Liver (tissue), 9 donors: ENCODE measurements around the gene WSCD1. TPM values are rescaled to one million over a fixed set of nuclear protein-coding genes. Genes with fewer than 3 reads are reported as not detected.

ENCODE experiments used
- DNase-seq: peaks from one replicate; pipeline ENCODE4 v3.0.0-alpha.2; 2017; ENCODE audit warnings: low spot score
- H3K27ac ChIP-seq, 2 donors: one replicate each; pipeline ENCODE4 v1.7.0; 2013; ENCODE audit warnings: inconsistent platforms in 2 of 2, low read length in 2 of 2, control low read depth in 1 of 2, low read depth in 1 of 2, mild to moderate bottlenecking in 1 of 2
- H3K27me3 ChIP-seq, 4 donors: one replicate each; pipeline versions ENCODE4 v1.6.1 to v1.7.0; 2013; ENCODE audit warnings: low read length in 3 of 4, inconsistent platforms in 1 of 4, mild to moderate bottlenecking in 1 of 4, moderate library complexity in 1 of 4; ENCODE audit not compliant: control insufficient read depth in 4 of 4, insufficient read depth in 4 of 4
- H3K36me3 ChIP-seq, 4 donors: one replicate each; pipeline versions ENCODE4 v1.6.1 to v1.7.0; 2013; ENCODE audit warnings: low read length in 3 of 4, mild to moderate bottlenecking in 3 of 4, low read depth in 1 of 4, moderate library complexity in 1 of 4; ENCODE audit not compliant: control insufficient read depth in 4 of 4, insufficient read depth in 3 of 4
- H3K4me1 ChIP-seq, 4 donors: one replicate each; pipeline versions ENCODE4 v1.6.1 to v1.7.0; 2013; ENCODE audit warnings: low read length in 3 of 4, mild to moderate bottlenecking in 3 of 4, moderate library complexity in 1 of 4; ENCODE audit not compliant: control insufficient read depth in 4 of 4, insufficient read depth in 4 of 4
- H3K4me3 ChIP-seq, 3 donors: one replicate each; pipeline versions ENCODE4 v1.6.1 to v1.7.0; 2013; ENCODE audit warnings: low read length in 3 of 3, control low read depth in 1 of 3, low read depth in 1 of 3, mild to moderate bottlenecking in 1 of 3
- H3K9ac ChIP-seq, 2 donors: one replicate each; pipeline ENCODE4 v1.7.0; 2013; ENCODE audit warnings: low read length in 2 of 2, mild to moderate bottlenecking in 2 of 2, moderate library complexity in 2 of 2, control low read depth in 1 of 2, low read depth in 1 of 2
- H3K9me3 ChIP-seq, 4 donors: one replicate each; pipeline versions ENCODE4 v1.6.1 to v1.7.0; 2013; ENCODE audit warnings: low read length in 3 of 4; ENCODE audit not compliant: control insufficient read depth in 4 of 4
- ATF3 ChIP-seq: IDR thresholded peaks from 2 replicates; pipeline ENCODE4 v1.6.1; 2016; ENCODE audit warnings: antibody characterized with exemption
- CTCF ChIP-seq: fragments of 150-350 bp; IDR thresholded peaks from 2 replicates; pipeline ENCODE4 v1.5.1; 2017; ENCODE audit warnings: improper control_type of control experiment, low read depth, low read length; ENCODE audit not compliant: missing input control
- EGR1 ChIP-seq, 2 donors: IDR thresholded peaks; 2 replicates each; pipeline ENCODE4 v1.6.1; 2016 to 2018; ENCODE audit warnings: antibody characterized with exemption in 2 of 2, low read depth in 2 of 2
- FOXA1 ChIP-seq: IDR thresholded peaks from 2 replicates; pipeline ENCODE4 v1.6.1; 2016; ENCODE audit warnings: antibody characterized with exemption
- FOXA2 ChIP-seq: IDR thresholded peaks from 2 replicates; pipeline ENCODE4 v1.6.1; 2016; ENCODE audit warnings: antibody characterized with exemption
- GABPA ChIP-seq, 2 donors: IDR thresholded peaks in 1 of 2; conservative IDR thresholded peaks in 1 of 2; 2 replicates each; pipeline ENCODE4 v1.6.1; 2016; ENCODE audit warnings: antibody characterized with exemption in 2 of 2, mild to moderate bottlenecking in 1 of 2, moderate library complexity in 1 of 2
- HNF4A ChIP-seq, 2 donors: conservative IDR thresholded peaks; 2 replicates each; pipeline ENCODE4 v1.6.1; 2016; ENCODE audit warnings: antibody characterized with exemption in 2 of 2, mild to moderate bottlenecking in 2 of 2
- HNF4G ChIP-seq: IDR thresholded peaks from 2 replicates; pipeline ENCODE4 v1.6.1; 2016; ENCODE audit warnings: antibody characterized with exemption
- JUND ChIP-seq, 2 donors: IDR thresholded peaks; 2 replicates each; pipeline ENCODE4 v1.6.1; 2016; ENCODE audit warnings: antibody characterized with exemption in 2 of 2
- NR2F2 ChIP-seq: IDR thresholded peaks from 2 replicates; pipeline ENCODE4 v1.6.1; 2016; ENCODE audit warnings: antibody characterized with exemption
- REST ChIP-seq: IDR thresholded peaks from 2 replicates; pipeline ENCODE4 v1.6.1; 2016; ENCODE audit warnings: antibody characterized with exemption, mild to moderate bottlenecking
- RXRA ChIP-seq, 2 donors: IDR thresholded peaks; 2 replicates each; pipeline ENCODE4 v1.6.1; 2017 to 2018; ENCODE audit warnings: antibody characterized with exemption in 2 of 2, mild to moderate bottlenecking in 1 of 2
- SP1 ChIP-seq: IDR thresholded peaks from 2 replicates; pipeline ENCODE4 v1.6.1; 2018; ENCODE audit warnings: antibody characterized with exemption, mild to moderate bottlenecking
- TAF1 ChIP-seq: conservative IDR thresholded peaks from 2 replicates; pipeline ENCODE4 v1.6.1; 2016; ENCODE audit warnings: antibody characterized with exemption, mild to moderate bottlenecking
- ZBTB33 ChIP-seq: IDR thresholded peaks from 2 replicates; pipeline ENCODE4 v1.6.1; 2016; ENCODE audit warnings: antibody characterized with exemption
- WGBS: extraction: QIAGEN DNeasy Blood & Tissue Kit; methylation state at CpG from one replicate; pipeline ENCODE4 v1.1.7; 2013; 5-methylcytosine and 5-hydroxymethylcytosine counted together
- polyA plus RNA-seq, 2 donors: library from polyadenylated mRNA; stranded (reverse) in 1 of 2; unstranded in 1 of 2; fragments of 200-250 nt in 1 of 2; fragments of >200 nt in 1 of 2; fragmentation: Nextera tagmentation in 1 of 2; extraction: Ambion mirVana in 1 of 2; gene quantifications; one replicate each; pipeline versions ENCODE4 v1.2.1 to v1.2.3, GENCODE V29; 2013 to 2015
- total RNA-seq, 2 donors: library from RNA; depleted of rRNA; stranded (reverse); fragments of >200 nt; gene quantifications; one replicate each; pipeline ENCODE4 v1.2.3, GENCODE V29; 2014
- donor health status: healthy.
- donor health status: healthy.
- donor health status: healthy.
- donor health status: healthy.
- donor health status: healthy.

WSCD1 gene
- total and polyA plus RNA-seq, 4 donors = 0.10 to 3.8 (median 1.3) TPM

GRCh38 chr17:6084311-6085161, 14.4 kb downstream of the WSCD1 start:
- Histone ChIP-seq H3K9ac (no peak overlapping the region), H3K9me3 (no peaks in the 10 kb centered on the region), H3K36me3 (no peaks in the 10 kb centered on the region), H3K27me3 (no peaks in the 10 kb centered on the region), H3K4me3 (no peak overlapping the region), H3K27ac (no peak overlapping the region), H3K4me1 (no peaks in the 10 kb centered on the region)
- WGBS = 86% methylated on average over 25 of the region's 25 CpGs
- TF ChIP-seq HNF4A (conservative IDR thresholded peaks at IDR 0.05) (no peak), CTCF (no peak), FOXA2 (no peak), ATF3 (no peak), HNF4G (no peak), REST (no peak), RXRA (IDR thresholded peaks at IDR 0.05) (no peak), FOXA1 (no peak), TAF1 (no peak), NR2F2 (no peak), SP1 (no peak), JUND (IDR thresholded peaks at IDR 0.05) (no peak)
- no peak for DNase-seq

GRCh38 chr17:6085812-6086211, 15.6 kb downstream of the WSCD1 start:
- Histone ChIP-seq H3K36me3 (no peaks in the 10 kb centered on the region), H3K9me3 (no peaks in the 10 kb centered on the region), H3K4me1 (no peaks in the 10 kb centered on the region), H3K27ac (no peak overlapping the region), H3K4me3 (no peak overlapping the region), H3K27me3 (no peaks in the 10 kb centered on the region), H3K9ac (no peak overlapping the region)
- 85% methylated on average over 9 of the region's 9 CpGs for WGBS
- no peak for DNase-seq
- TF ChIP-seq EGR1 (IDR thresholded peaks at IDR 0.05; ENCODE audit: low read depth in 2 of 2) (no peak), ATF3 (no peak), GABPA (IDR thresholded peaks at IDR 0.05 in 1 of 2, conservative IDR thresholded peaks at IDR 0.05 in 1 of 2) (no peak), REST (no peak), ZBTB33 (no peak), HNF4G (no peak)
